Measurements from ENCODE around the gene PIK3CA. TPM values are rescaled to one million over a fixed set of nuclear protein-coding genes. Genes with fewer than 3 reads are reported as not detected.

Gene PIK3CA
- total RNA-seq, 1 experiment from 2014 or later, result 12.0 TPM

DNA sequence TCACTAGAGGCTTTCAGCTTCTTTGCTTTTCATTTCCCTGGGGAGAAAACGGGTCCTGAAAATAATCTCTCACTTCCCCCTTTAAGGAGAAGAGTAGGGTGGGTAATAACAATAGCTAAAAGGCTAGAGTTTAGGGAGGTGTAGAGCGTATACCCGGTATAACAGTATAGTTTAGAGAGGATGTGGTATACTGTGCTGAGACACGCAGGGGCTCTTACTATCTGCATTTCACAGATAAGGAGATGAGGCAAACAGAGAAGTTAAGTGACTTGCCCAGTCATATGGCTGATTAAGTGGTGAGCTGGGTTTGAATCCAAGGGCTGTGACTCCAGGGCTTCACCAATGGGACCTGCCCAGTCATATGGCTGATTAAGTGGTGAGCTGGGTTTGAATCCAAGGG, 117.7 kb downstream of the PIK3CA start:
- Mint-ChIP-seq H3K9me3 (peaks cover under 1 to 2% of the 10 kb centered on the region in 2 experiments; a peak in 2 of 5 replicates), H3K36me3 (ENCODE audit: insufficient read depth in 1 of 3, low read depth in 3 of 3) (peaks cover 2 to 5% (median 3%) of the 10 kb centered on the region in 3 experiments; a peak in 3 of 7 replicates), H3K27me3 (ENCODE audit: low read depth) (peaks cover 17% of the 10 kb centered on the region), H3K4me3 (no peak overlapping the region), H3K27ac (no peak overlapping the region), H3K4me1 (peaks cover 2% of the 10 kb centered on the region in 2 experiments; a peak in 1 of 4 replicates)
- Histone ChIP-seq H3K4me2 (ENCODE audit: insufficient read depth, insufficient read length, low read length) (no peak overlapping the region), H4K91ac (ENCODE audit: insufficient read length, low read depth, low read length) (no peak overlapping the region), H3K4ac (ENCODE audit: low read depth, low read length) (no peak overlapping the region), H2AFZ (ENCODE audit: low read length) (no peak overlapping the region), H2BK12ac (ENCODE audit: insufficient read length, low read depth, low read length) (no peak overlapping the region), H3K27me3 (ENCODE audit: insufficient read depth, low read length) (no peaks in the 10 kb centered on the region), H2BK5ac (ENCODE audit: insufficient read length, low read length) (no peak overlapping the region), H3K18ac (ENCODE audit: insufficient read length, low read depth, low read length) (no peak overlapping the region), H3K23ac (ENCODE audit: insufficient read length, low read depth, low read length) (no peak overlapping the region), H4K20me1 (ENCODE audit: control insufficient read depth, insufficient read depth, insufficient read length) (no peaks in the 10 kb centered on the region), H3K56ac (ENCODE audit: insufficient read length, low read depth, low read length) (no peak overlapping the region), H3K9ac (ENCODE audit: extremely low read depth, insufficient read length, low read length) (no peak overlapping the region), H3K79me1 (ENCODE audit: insufficient read depth, low read depth, low read length, poor library complexity, severe bottlenecking) (no peaks in the 10 kb centered on the region), H2BK120ac (ENCODE audit: low read depth, low read length, poor library complexity, severe bottlenecking) (no peak overlapping the region), H4K5ac (ENCODE audit: insufficient read length, low read depth, low read length) (no peak overlapping the region), H3K9me3 (ENCODE audit: control insufficient read depth, low read depth, low read length) (no peaks in the 10 kb centered on the region), H3K14ac (ENCODE audit: insufficient read depth, low read length) (no peak overlapping the region), H2AK5ac (ENCODE audit: insufficient read length, low read length) (no peak overlapping the region), H3K4me1 (ENCODE audit: insufficient read depth, low read length) (no peaks in the 10 kb centered on the region), H3K79me2 (ENCODE audit: insufficient read depth, low read length) (no peaks in the 10 kb centered on the region), H4K8ac (replicated peaks; ENCODE audit: insufficient read length, low read depth, low read length) (no peak overlapping the region), H3K23me2 (ENCODE audit: insufficient read length, low read depth, low read length, poor library complexity, severe bottlenecking) (peaks cover 1% of the 10 kb centered on the region), H2BK15ac (ENCODE audit: low read depth, low read length) (no peak overlapping the region), H3T11ph (ENCODE audit: low read length) (no peak overlapping the region), H3K27ac (ENCODE audit: insufficient read length, low read depth, low read length) (no peak overlapping the region), H2BK20ac (ENCODE audit: low read depth, low read length, poor library complexity, severe bottlenecking) (no peak overlapping the region)
- no CpG with 5 or more reads among the region's 4 CpGs for WGBS (ENCODE audit: extremely low coverage, insufficient read length, low lambda C conversion rate)
- no peak for TF ChIP-seq CTCF (conservative IDR thresholded peaks at IDR 0.05)
- DNase-seq, result no peak

Data from H9 (cell line).